ENCODE results near the gene TLDC2.
"Not testable (repeated sequence)": the region's sequence is repeated elsewhere in the genome, so short reads cannot be mapped to it uniquely, and the experiment has no call there.

TLDC2 gene

GRCh38 chr20:36927704-36928103, 51.8 kb downstream of the TLDC2 start:
- Histone ChIP-seq H3K9ac (ENCODE audit: low read length) (no peak overlapping the region), H3K27me3 (ENCODE audit: control insufficient read depth, insufficient read depth, low read length) (no peaks in the 10 kb centered on the region), H3K9me3 (ENCODE audit: control insufficient read depth, low read length) (no peaks in the 10 kb centered on the region), H3K4me3 (ENCODE audit: low read length) (no peak overlapping the region), H3K36me3 (ENCODE audit: control insufficient read depth, insufficient read depth, low read length) (no peaks in the 10 kb centered on the region), H3K4me1 (ENCODE audit: control insufficient read depth, insufficient read depth, low read length) (peaks cover 14% of the 10 kb centered on the region)

- Histone ChIP-seq H3K9me3 (ENCODE audit: control insufficient read depth, low read length) (no peaks in the 10 kb centered on the region), H3K27me3 (ENCODE audit: control insufficient read depth, insufficient read depth, low read length) (no peaks in the 10 kb centered on the region), H3K9ac (ENCODE audit: low read length) (no peak overlapping the region), H3K4me1 (ENCODE audit: control insufficient read depth, insufficient read depth, low read length) (peaks cover 6% of the 10 kb centered on the region), H3K4me3 (ENCODE audit: low read length) (no peak overlapping the region), H3K36me3 (ENCODE audit: control insufficient read depth, insufficient read depth, low read length) (no peaks in the 10 kb centered on the region)
Measured at GRCh38 chr20:36929290-36929689, 53.4 kb downstream of the TLDC2 start.

- no peaks in the 10 kb centered on the region for H3K27me3 ChIP-seq (ENCODE audit: control insufficient read depth, insufficient read depth, low read length)
- H3K4me1 ChIP-seq (ENCODE audit: control insufficient read depth, insufficient read depth, low read length) = peaks cover 2% of the 10 kb centered on the region
- H3K36me3 ChIP-seq (ENCODE audit: control insufficient read depth, insufficient read depth, low read length) = no peaks in the 10 kb centered on the region
- H3K4me3 ChIP-seq (ENCODE audit: low read length) = no peak overlapping the region
- H3K9me3 ChIP-seq (ENCODE audit: control insufficient read depth, low read length) = no peaks in the 10 kb centered on the region
- no peak overlapping the region for H3K9ac ChIP-seq (ENCODE audit: low read length)
Measured at GRCh38 chr20:36929691-36930090, 53.8 kb downstream of the TLDC2 start.

GRCh38 chr20:36932067-36932466, 56.1 kb downstream of the TLDC2 start:
- H3K9ac ChIP-seq (ENCODE audit: low read length); H3K4me1 ChIP-seq (ENCODE audit: control insufficient read depth, insufficient read depth, low read length); H3K27me3 ChIP-seq (ENCODE audit: control insufficient read depth, insufficient read depth, low read length); H3K9me3 ChIP-seq (ENCODE audit: control insufficient read depth, low read length); H3K36me3 ChIP-seq (ENCODE audit: control insufficient read depth, insufficient read depth, low read length); H3K4me3 ChIP-seq (ENCODE audit: low read length): not testable (repeated sequence)

GRCh38 chr20:36932476-36933426, 56.8 kb downstream of the TLDC2 start:
- Histone ChIP-seq H3K9me3 (ENCODE audit: control insufficient read depth, low read length) (no peaks in the 10 kb centered on the region), H3K36me3 (ENCODE audit: control insufficient read depth, insufficient read depth, low read length) (no peaks in the 10 kb centered on the region), H3K9ac (ENCODE audit: low read length) (no peak overlapping the region), H3K4me1 (ENCODE audit: control insufficient read depth, insufficient read depth, low read length) (peaks cover 2% of the 10 kb centered on the region), H3K27me3 (ENCODE audit: control insufficient read depth, insufficient read depth, low read length) (no peaks in the 10 kb centered on the region), H3K4me3 (ENCODE audit: low read length) (no peak overlapping the region)

- H3K36me3 ChIP-seq (ENCODE audit: control insufficient read depth, insufficient read depth, low read length); H3K27me3 ChIP-seq (ENCODE audit: control insufficient read depth, insufficient read depth, low read length); H3K4me3 ChIP-seq (ENCODE audit: low read length); H3K9ac ChIP-seq (ENCODE audit: low read length); H3K4me1 ChIP-seq (ENCODE audit: control insufficient read depth, insufficient read depth, low read length); H3K9me3 ChIP-seq (ENCODE audit: control insufficient read depth, low read length): not testable (repeated sequence)
Measured at GRCh38 chr20:36933571-36933970, 57.6 kb downstream of the TLDC2 start.

- Histone ChIP-seq H3K27me3 (ENCODE audit: control insufficient read depth, insufficient read depth, low read length) (no peaks in the 10 kb centered on the region), H3K36me3 (ENCODE audit: control insufficient read depth, insufficient read depth, low read length) (no peaks in the 10 kb centered on the region), H3K9me3 (ENCODE audit: control insufficient read depth, low read length) (no peaks in the 10 kb centered on the region), H3K4me3 (ENCODE audit: low read length) (no peak overlapping the region), H3K4me1 (ENCODE audit: control insufficient read depth, insufficient read depth, low read length) (peaks cover 14% of the 10 kb centered on the region), H3K9ac (ENCODE audit: low read length) (no peak overlapping the region)
Measured at GRCh38 chr20:36936341-36936740, 60.4 kb downstream of the TLDC2 start.

GRCh38 chr20:36936761-36937401, 60.9 kb downstream of the TLDC2 start:
- H3K27me3 ChIP-seq (ENCODE audit: control insufficient read depth, insufficient read depth, low read length); H3K9me3 ChIP-seq (ENCODE audit: control insufficient read depth, low read length); H3K9ac ChIP-seq (ENCODE audit: low read length); H3K4me3 ChIP-seq (ENCODE audit: low read length); H3K36me3 ChIP-seq (ENCODE audit: control insufficient read depth, insufficient read depth, low read length): not testable (repeated sequence)
- H3K4me1 ChIP-seq (ENCODE audit: control insufficient read depth, insufficient read depth, low read length) = peaks cover 20% of the 10 kb centered on the region

- Histone ChIP-seq H3K36me3 (ENCODE audit: control insufficient read depth, insufficient read depth, low read length) (no peaks in the 10 kb centered on the region), H3K4me3 (ENCODE audit: low read length) (no peak overlapping the region), H3K9ac (ENCODE audit: low read length) (no peak overlapping the region), H3K4me1 (ENCODE audit: control insufficient read depth, insufficient read depth, low read length) (peaks cover 22% of the 10 kb centered on the region), H3K9me3 (ENCODE audit: control insufficient read depth, low read length) (no peaks in the 10 kb centered on the region), H3K27me3 (ENCODE audit: control insufficient read depth, insufficient read depth, low read length) (no peaks in the 10 kb centered on the region)
Measured at GRCh38 chr20:36937402-36937770, 61.4 kb downstream of the TLDC2 start.

- no peaks in the 10 kb centered on the region for H3K9me3 ChIP-seq (ENCODE audit: control insufficient read depth, low read length)
- no peaks in the 10 kb centered on the region for H3K36me3 ChIP-seq (ENCODE audit: control insufficient read depth, insufficient read depth, low read length)
- no peak overlapping the region for H3K9ac ChIP-seq (ENCODE audit: low read length)
- H3K4me1 ChIP-seq (ENCODE audit: control insufficient read depth, insufficient read depth, low read length) = peaks cover 46% of the 10 kb centered on the region
- H3K27me3 ChIP-seq (ENCODE audit: control insufficient read depth, insufficient read depth, low read length) = no peaks in the 10 kb centered on the region
- H3K4me3 ChIP-seq (ENCODE audit: low read length) = no peak overlapping the region
Measured at GRCh38 chr20:36941401-36941835, 65.5 kb downstream of the TLDC2 start.
